ENCODE data around the gene PYGO2.

- TF ChIP-seq CTCF (IDR thresholded peaks at IDR 0.05) (no peak), POLR2A (IDR thresholded peaks at IDR 0.05) (no peak), POLR2AphosphoS5 (IDR thresholded peaks at IDR 0.05) (peak; percentile 26)
These were observed 5.9 kb upstream of the PYGO2 start for GRCh38 chr1:154967331-154967950.

Data from prostate gland (tissue), 2 donors.